Prostate gland (tissue), 2 donors: ENCODE results near the gene POLR3B.

Experiments used
- POLR2A ChIP-seq: fragments of 450-650 bp; IDR thresholded peaks from one replicate; pipeline ENCODE4 v1.6.1; 2016; ENCODE audit warnings: antibody characterized with exemption, mild to moderate bottlenecking
- POLR2AphosphoS5 ChIP-seq: sonication (generic); formaldehyde crosslinking; IDR thresholded peaks from one replicate; pipeline ENCODE4 v1.6.1; 2017; ENCODE audit warnings: antibody characterized with exemption
- TF ChIP-seq, protein P1 (sequence below), 4 experiments: fragments of 200-600 bp in 2 of 4; fragments of 450-650 bp in 2 of 4; sonication (generic) in 2 of 4; IDR thresholded peaks; 1 replicate in 3 of 4; 2 replicates in 1 of 4; pipeline ENCODE4 v1.5.1; 2016 to 2019; ENCODE audit warnings: antibody characterized with exemption in 4 of 4, mild to moderate bottlenecking in 2 of 4, moderate library complexity in 2 of 4

DNA sequence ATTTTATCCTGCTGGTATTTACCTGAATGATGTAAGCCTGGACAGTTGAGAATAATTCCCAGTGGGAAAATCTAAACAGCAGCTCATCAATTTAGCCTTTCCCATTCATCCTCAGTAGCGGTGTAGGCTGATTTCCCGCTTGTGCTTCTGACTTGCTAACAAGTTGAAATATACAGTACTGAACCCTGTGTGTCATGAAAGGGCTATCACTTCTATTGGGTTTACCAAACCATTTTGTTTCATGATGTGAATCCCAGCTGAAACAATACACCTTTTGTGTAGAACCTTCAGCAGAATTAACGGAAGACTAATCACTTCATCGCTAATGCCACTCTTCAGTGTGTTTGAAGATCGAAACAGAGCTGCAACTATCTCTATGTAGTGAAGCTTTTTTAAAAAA, 88.4 kb downstream of the POLR3B start:
- TF ChIP-seq POLR2A (no peak), POLR2AphosphoS5 (no peak)
- TF ChIP-seq, protein P1, sequence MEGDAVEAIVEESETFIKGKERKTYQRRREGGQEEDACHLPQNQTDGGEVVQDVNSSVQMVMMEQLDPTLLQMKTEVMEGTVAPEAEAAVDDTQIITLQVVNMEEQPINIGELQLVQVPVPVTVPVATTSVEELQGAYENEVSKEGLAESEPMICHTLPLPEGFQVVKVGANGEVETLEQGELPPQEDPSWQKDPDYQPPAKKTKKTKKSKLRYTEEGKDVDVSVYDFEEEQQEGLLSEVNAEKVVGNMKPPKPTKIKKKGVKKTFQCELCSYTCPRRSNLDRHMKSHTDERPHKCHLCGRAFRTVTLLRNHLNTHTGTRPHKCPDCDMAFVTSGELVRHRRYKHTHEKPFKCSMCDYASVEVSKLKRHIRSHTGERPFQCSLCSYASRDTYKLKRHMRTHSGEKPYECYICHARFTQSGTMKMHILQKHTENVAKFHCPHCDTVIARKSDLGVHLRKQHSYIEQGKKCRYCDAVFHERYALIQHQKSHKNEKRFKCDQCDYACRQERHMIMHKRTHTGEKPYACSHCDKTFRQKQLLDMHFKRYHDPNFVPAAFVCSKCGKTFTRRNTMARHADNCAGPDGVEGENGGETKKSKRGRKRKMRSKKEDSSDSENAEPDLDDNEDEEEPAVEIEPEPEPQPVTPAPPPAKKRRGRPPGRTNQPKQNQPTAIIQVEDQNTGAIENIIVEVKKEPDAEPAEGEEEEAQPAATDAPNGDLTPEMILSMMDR (IDR thresholded peaks at IDR 0.05): no peak
